Heart left ventricle (tissue), 16 donors: ENCODE measurements around the gene AHCYL2. TPM values are rescaled to one million over a fixed set of nuclear protein-coding genes. Genes with fewer than 3 reads are reported as not detected.

ENCODE experiments used
- ATAC-seq, 4 donors: fragments of 200-7000 bp; cut with Tn5 transposase; one replicate each; pipeline ENCODE4 v1.9.1; 2020 to 2022; ENCODE audit warnings: moderate library complexity in 4 of 4, mild to moderate bottlenecking in 3 of 4, moderate number of reproducible peaks in 1 of 4
- DNase-seq, 5 donors: peaks; one replicate each; pipeline ENCODE4 v3.0.0-alpha.2; 2020
- H3K27ac ChIP-seq, 12 donors: fragments of 200-600 bp; sonication (generic) in 4 of 12; one replicate each; pipeline versions ENCODE4 v1.5.0 to v1.8.0; 2016 to 2022; ENCODE audit warnings: mild to moderate bottlenecking in 2 of 12
- H3K27me3 ChIP-seq, 9 donors: fragments of 200-600 bp; sonication (generic) in 2 of 9; one replicate each; pipeline versions ENCODE4 v1.5.1 to v1.8.0; 2016 to 2022; ENCODE audit warnings: mild to moderate bottlenecking in 3 of 9
- H3K36me3 ChIP-seq, 9 donors: fragments of 200-600 bp; sonication (generic) in 2 of 9; one replicate each; pipeline versions ENCODE4 v1.5.0 to v1.8.0; 2018 to 2022; ENCODE audit warnings: mild to moderate bottlenecking in 2 of 9
- H3K4me1 ChIP-seq, 12 donors: fragments of 200-600 bp; sonication (generic) in 4 of 12; one replicate each; pipeline versions ENCODE4 v1.5.0 to v1.8.0; 2016 to 2022; ENCODE audit warnings: mild to moderate bottlenecking in 3 of 12
- H3K4me3 ChIP-seq, 12 donors: fragments of 200-600 bp; sonication (generic) in 4 of 12; one replicate each; pipeline versions ENCODE4 v1.5.0 to v1.8.0; 2017 to 2022; ENCODE audit warnings: mild to moderate bottlenecking in 9 of 12, moderate library complexity in 4 of 12
- H3K9me3 ChIP-seq, 12 donors: fragments of 200-600 bp; sonication (generic) in 4 of 12; one replicate each; pipeline versions ENCODE4 v1.5.0 to v1.8.0; 2016 to 2022; ENCODE audit warnings: mild to moderate bottlenecking in 1 of 12
- POLR2A ChIP-seq, 2 donors: fragments of 450-650 bp; IDR thresholded peaks; one replicate each; pipeline ENCODE4 v1.6.1; 2017; ENCODE audit warnings: antibody characterized with exemption in 2 of 2, mild to moderate bottlenecking in 2 of 2, moderate library complexity in 2 of 2
- WGBS, 4 donors: extraction: QIAGEN DNeasy Blood & Tissue Kit in 2 of 4; methylation state at CpG; one replicate each; pipeline versions ENCODE4 v1.1.5 to v1.1.7; 2013 to 2018; 5-methylcytosine and 5-hydroxymethylcytosine counted together
- intact Hi-C, 10 donors: fragments of 100-400 bp; cut with DNase I; formaldehyde crosslinking; loops; one replicate each; pipeline versions ENCODE4 v1.11.1 to v1.14.2; 2022
- polyA plus RNA-seq, 2 donors: library from polyadenylated mRNA; stranded (reverse); fragments of 200-250 nt; gene quantifications; one replicate each; pipeline ENCODE4 v1.2.3, GENCODE V29; 2013
- total RNA-seq, 9 donors: library from RNA; depleted of rRNA in 2 of 9; stranded (reverse); fragments of >200 nt in 2 of 9; fragmentation: NEBNext Ultra II Directional in 3 of 9; extraction: Animal tissue kit (Norgen Biotek cat#: 25700) in 3 of 9; gene quantifications; one replicate each; pipeline versions ENCODE4 v1.1.0 to v1.2.4, GENCODE V29; 2016 to 2023
- TF ChIP-seq, protein P1 (sequence below), 12 donors: fragments of 200-600 bp; sonication (generic) in 4 of 12; IDR thresholded peaks; one replicate each; pipeline versions ENCODE4 v1.5.0 to v1.8.0; 2018 to 2022; ENCODE audit warnings: antibody characterized with exemption in 12 of 12, mild to moderate bottlenecking in 5 of 12
- donor health status: ischemic (EF 13 %, LVEDD 7.1; RV severe dilation, severe dysfunction).
- donor health status: healthy with polysubstance abuse.
- donor health status: DM: no; HTN: yes; CAD: no.
- donor health status: DM: no; HTN: no; CAD: no.
- donor health status: ischemic (EF 25% LVEDD 6.9; RV normal size, moderate dysfunction).
- donor health status: ischemic (EF 25% LVEDD 5.7; RV mildly dilated, moderate dysfunction).
- donor health status: healthy.
- donor health status: DM: yes; HTN: yes; CAD: no.
- donor health status: ischemic (EF 35%, LVEDD 5.7; RV mildly dilated, moderate dysfunction).
- donor health status: nonischemic (EF 11% LVEDD 7.7; RV severe dilation, severe dysfunction).
- donor health status: DM: yes; HTN: yes; CAD: no.
- donor health status: PGD.
- donor health status: ischemic (EF 29% LVEDD 5.4; RV normal size, mild dysfunction).
- donor health status: nonischemic (EF 23%, LVEDD 6.1; RV moderate dilation, normal function).

The AHCYL2 gene
- total and polyA plus RNA-seq, 11 donors: 1.3 to 7.6 (median 6.2) TPM

DNA sequence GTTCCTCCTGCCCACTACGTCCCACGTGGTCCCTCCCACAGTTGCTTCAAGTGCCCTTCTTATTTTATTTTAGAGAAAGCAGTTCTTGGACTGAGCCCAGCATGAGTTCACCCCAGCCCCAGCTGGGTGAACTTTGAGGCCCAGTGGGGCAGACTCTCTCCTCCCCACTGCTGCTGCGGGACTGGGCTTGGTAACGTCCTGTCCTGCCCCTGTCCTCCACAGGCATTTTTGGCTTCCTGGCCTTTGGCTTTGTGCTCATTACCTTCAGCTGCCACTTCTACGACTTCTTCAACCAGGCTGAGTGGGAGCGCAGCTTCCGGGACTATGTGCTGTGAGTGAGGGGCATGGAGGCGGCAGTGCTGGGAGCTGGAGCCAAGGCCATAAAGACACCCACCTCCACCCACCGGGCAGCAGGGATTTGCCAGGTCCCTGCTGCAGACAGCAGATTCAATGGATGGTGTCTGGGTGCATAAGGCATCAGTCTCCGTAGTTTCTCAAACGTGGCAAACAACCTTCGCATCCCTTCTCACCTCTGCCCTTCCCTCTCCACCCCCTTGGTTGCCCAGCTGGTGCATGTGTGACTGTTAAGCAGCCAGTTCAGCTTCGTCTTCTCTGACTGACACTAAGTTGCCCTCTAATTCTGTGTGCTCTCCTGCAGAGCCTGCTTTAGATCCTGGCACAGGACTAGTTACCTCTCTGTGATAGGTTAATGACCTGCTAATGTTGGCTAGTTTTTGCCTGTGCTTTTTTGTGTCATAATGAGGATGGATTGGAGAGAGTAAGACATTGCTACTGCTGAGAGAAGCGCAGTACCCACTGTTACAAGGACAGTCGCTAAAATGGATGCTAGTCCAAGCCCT is 15.5 kb upstream of the AHCYL2 start:
- ATAC-seq: no peak
- H3K27me3 ChIP-seq: no peaks in the 10 kb centered on the region
- peaks cover 0 to 41% (median 4%) of the 10 kb centered on the region in 9 donors for H3K36me3 ChIP-seq
- H3K4me1 ChIP-seq: peaks cover 0 to 4% (median 0%) of the 10 kb centered on the region in 12 donors
- H3K27ac ChIP-seq: no peak overlapping the region
- no peak for DNase-seq
- TF ChIP-seq POLR2A (IDR thresholded peaks at IDR 0.05): no peak
- TF ChIP-seq, protein P1, sequence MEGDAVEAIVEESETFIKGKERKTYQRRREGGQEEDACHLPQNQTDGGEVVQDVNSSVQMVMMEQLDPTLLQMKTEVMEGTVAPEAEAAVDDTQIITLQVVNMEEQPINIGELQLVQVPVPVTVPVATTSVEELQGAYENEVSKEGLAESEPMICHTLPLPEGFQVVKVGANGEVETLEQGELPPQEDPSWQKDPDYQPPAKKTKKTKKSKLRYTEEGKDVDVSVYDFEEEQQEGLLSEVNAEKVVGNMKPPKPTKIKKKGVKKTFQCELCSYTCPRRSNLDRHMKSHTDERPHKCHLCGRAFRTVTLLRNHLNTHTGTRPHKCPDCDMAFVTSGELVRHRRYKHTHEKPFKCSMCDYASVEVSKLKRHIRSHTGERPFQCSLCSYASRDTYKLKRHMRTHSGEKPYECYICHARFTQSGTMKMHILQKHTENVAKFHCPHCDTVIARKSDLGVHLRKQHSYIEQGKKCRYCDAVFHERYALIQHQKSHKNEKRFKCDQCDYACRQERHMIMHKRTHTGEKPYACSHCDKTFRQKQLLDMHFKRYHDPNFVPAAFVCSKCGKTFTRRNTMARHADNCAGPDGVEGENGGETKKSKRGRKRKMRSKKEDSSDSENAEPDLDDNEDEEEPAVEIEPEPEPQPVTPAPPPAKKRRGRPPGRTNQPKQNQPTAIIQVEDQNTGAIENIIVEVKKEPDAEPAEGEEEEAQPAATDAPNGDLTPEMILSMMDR (IDR thresholded peaks at IDR 0.05): no peak
- no peak overlapping the region for H3K4me3 ChIP-seq
- 81 to 88% (median 83%) methylated on average over 15 of the region's 15 CpGs for WGBS, 4 donors
- intact Hi-C loops: loop anchor here in 2 of 10 donors (2.0 to 5.0 kb wide), 2 partner anchors 44 to 47 kb away; no protein-coding TSS in a partner anchor
- H3K9me3 ChIP-seq: no peaks in the 10 kb centered on the region

DNA sequence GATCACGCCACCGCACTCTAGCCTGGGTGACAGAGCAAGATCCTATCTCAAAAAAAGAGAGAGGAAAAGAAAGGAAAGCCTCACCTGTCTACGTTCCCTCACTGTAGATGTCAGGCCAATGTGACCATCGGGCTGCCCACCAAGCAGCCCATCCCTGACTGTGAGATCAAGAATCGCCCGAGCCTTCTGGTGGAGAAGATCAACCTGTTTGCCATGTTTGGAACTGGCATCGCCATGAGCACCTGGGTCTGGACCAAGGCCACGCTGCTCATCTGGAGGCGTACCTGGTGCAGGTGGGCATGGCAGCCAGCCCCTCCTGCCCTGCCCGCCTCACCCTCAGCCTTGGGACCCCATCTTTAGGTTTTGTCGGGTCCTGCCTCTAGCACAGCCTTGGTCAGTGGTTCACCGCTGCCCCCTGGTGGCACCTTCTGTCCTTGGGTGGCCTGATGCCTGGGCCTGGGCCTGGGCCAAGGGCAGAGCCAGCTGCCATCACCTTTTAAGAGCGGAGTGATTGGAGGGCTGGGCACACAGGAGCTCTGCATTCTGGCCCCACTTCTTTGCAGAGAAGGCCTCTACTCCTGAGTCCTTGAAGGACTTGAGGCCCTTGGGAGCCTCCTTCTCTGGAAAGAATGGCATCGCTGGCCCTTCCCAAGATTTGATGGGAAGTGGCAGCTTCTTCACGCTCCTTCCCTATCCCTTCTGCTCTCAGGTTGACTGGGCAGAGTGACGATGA is 14.4 kb upstream of the AHCYL2 start:
- ATAC-seq (peak; percentile 72 to 93 (median 91)), DNase-seq (peak; percentile 75 to 89 (median 84))
- intact Hi-C loops: loop anchor here in 8 of 10 donors (1.0 to 10.0 kb wide), 10 partner anchors 43 to 614 kb away; no protein-coding TSS in a partner anchor
- TF ChIP-seq POLR2A (IDR thresholded peaks at IDR 0.05): no peak
- TF ChIP-seq, protein P1 (IDR thresholded peaks at IDR 0.05): peak; percentile 71 to 89 (median 84)
- Histone ChIP-seq H3K27me3 (no peaks in the 10 kb centered on the region), H3K9me3 (no peaks in the 10 kb centered on the region), H3K4me1 (peaks cover 0 to 4% (median 0%) of the 10 kb centered on the region in 12 donors), H3K4me3 (no peak overlapping the region), H3K36me3 (peaks cover 0 to 41% (median 4%) of the 10 kb centered on the region in 9 donors), H3K27ac (no peak overlapping the region)
- WGBS, 4 donors: 70 to 83% (median 72%) methylated on average over 13 to 16 of the region's 16 CpGs

- WGBS, 4 donors: 77 to 86% (median 85%) methylated on average over 14 of the region's 14 CpGs
Observed at GRCh38 chr7:129210989-129211312, 13.9 kb upstream of the AHCYL2 start.

More at GRCh38 chr7:129210989-129211312, 13.9 kb upstream of the AHCYL2 start:
- H3K36me3 ChIP-seq: peaks cover 0 to 36% (median 4%) of the 10 kb centered on the region in 9 donors
- DNase-seq: no peak
- no peak overlapping the region for H3K4me3 ChIP-seq
- no peaks in the 10 kb centered on the region for H3K9me3 ChIP-seq
- ATAC-seq: peak in 3 of 4 donors; percentile 5 to 23 (median 6)
- no peak overlapping the region for H3K27ac ChIP-seq
- H3K27me3 ChIP-seq: no peaks in the 10 kb centered on the region
- TF ChIP-seq, protein P1 (IDR thresholded peaks at IDR 0.05): no peak
- TF ChIP-seq POLR2A (IDR thresholded peaks at IDR 0.05): no peak
- intact Hi-C loops: loop anchor here in 8 of 10 donors (1.0 to 10.0 kb wide), 10 partner anchors 44 to 614 kb away; no protein-coding TSS in a partner anchor
- H3K4me1 ChIP-seq: peaks cover 0 to 4% (median 0%) of the 10 kb centered on the region in 12 donors
